ENCODE data around the gene HMG20A.
A peak's percentile ranks its signal among the peaks of the same experiment; 100 is the strongest.

The HMG20A gene

GRCh38 chr15:77479015-77479414 lies 58.3 kb downstream of the HMG20A start:
- no peak for DNase-seq

- no peak for DNase-seq
These were observed 60.4 kb downstream of the HMG20A start for GRCh38 chr15:77480859-77481633.

- DNase-seq = no peak
These were observed 61.0 kb downstream of the HMG20A start for GRCh38 chr15:77481670-77482069.

GRCh38 chr15:77482570-77482969 lies 61.9 kb downstream of the HMG20A start:
- no peak for DNase-seq

GRCh38 chr15:77483425-77484140 lies 62.9 kb downstream of the HMG20A start:
- DNase-seq = no peak

- no peak for DNase-seq
These were observed 64.3 kb downstream of the HMG20A start for GRCh38 chr15:77484994-77485393.

GRCh38 chr15:77486542-77487468 lies 66.1 kb downstream of the HMG20A start:
- DNase-seq = no peak

- no peak for DNase-seq
These were observed 66.8 kb downstream of the HMG20A start for GRCh38 chr15:77487469-77487842.

GRCh38 chr15:77487888-77488287 lies 67.2 kb downstream of the HMG20A start:
- DNase-seq = no peak

GRCh38 chr15:77489647-77490046 lies 69.0 kb downstream of the HMG20A start:
- DNase-seq = no peak

GRCh38 chr15:77493324-77493907 lies 72.7 kb downstream of the HMG20A start:
- no peak for DNase-seq

- no peak for DNase-seq
These were observed 73.6 kb downstream of the HMG20A start for GRCh38 chr15:77494073-77494867.

- DNase-seq = no peak
These were observed 74.3 kb downstream of the HMG20A start for GRCh38 chr15:77494964-77495363.

- no peak for DNase-seq
These were observed 75.3 kb downstream of the HMG20A start for GRCh38 chr15:77495838-77496596.

GRCh38 chr15:77496715-77497109 lies 76.0 kb downstream of the HMG20A start:
- DNase-seq = peak; percentile 48 to 65

- DNase-seq = peak; percentile 51 to 77
These were observed 76.5 kb downstream of the HMG20A start for GRCh38 chr15:77497110-77497737.

GRCh38 chr15:77497942-77498361 lies 77.3 kb downstream of the HMG20A start:
- DNase-seq = no peak

GRCh38 chr15:77499087-77499760 lies 78.5 kb downstream of the HMG20A start:
- no peak for DNase-seq

- no peak for DNase-seq
These were observed 80.3 kb downstream of the HMG20A start for GRCh38 chr15:77500989-77501388.

Measured in NCI-H2081 (cell line).